ENCODE results near the gene MICU1.

The MICU1 gene

DNA sequence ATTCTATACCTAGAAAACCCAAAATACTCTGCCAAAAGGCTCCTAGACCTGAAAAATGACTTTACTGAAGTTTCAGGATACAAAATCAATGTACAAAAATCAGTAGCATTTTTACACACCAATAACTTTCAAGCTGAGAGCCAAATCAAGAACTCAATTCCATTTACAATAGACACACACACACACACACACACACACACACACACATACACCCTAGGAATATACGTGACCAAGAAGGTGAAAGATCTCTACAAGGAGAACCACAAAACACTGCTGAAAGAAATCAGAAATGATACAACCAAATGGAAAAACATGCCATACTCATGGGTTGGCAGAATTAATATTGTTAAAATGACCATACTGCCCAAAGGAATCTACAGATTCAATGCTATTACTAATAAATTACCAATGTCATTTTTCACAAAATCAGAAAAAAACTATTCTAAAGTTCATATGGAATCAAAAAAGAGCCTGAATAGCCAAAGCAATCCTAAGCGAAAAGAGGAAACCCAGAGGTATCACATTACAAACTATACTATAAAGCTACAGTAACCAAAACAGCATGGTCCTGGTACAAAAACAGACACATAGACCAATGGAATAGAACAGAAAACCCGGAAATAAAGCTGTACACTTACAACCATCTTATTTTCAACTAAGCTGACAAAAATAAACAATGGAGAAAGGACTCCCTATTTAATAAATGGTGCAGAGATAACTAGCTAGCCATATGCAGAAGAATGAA, 122.0 kb downstream of the MICU1 start:
- peaks cover 38% of the 10 kb centered on the region for H3K36me3 Mint-ChIP-seq (ENCODE audit: low read depth)
- no peaks in the 10 kb centered on the region for H3K4me1 Mint-ChIP-seq
- H3K4me3 Mint-ChIP-seq = no peak overlapping the region
- H3K27me3 Mint-ChIP-seq (ENCODE audit: low read depth) = no peaks in the 10 kb centered on the region
- H3K27ac Mint-ChIP-seq = no peak overlapping the region
- H3K9me3 Mint-ChIP-seq = peaks cover 20% of the 10 kb centered on the region
- TF ChIP-seq, protein P1, sequence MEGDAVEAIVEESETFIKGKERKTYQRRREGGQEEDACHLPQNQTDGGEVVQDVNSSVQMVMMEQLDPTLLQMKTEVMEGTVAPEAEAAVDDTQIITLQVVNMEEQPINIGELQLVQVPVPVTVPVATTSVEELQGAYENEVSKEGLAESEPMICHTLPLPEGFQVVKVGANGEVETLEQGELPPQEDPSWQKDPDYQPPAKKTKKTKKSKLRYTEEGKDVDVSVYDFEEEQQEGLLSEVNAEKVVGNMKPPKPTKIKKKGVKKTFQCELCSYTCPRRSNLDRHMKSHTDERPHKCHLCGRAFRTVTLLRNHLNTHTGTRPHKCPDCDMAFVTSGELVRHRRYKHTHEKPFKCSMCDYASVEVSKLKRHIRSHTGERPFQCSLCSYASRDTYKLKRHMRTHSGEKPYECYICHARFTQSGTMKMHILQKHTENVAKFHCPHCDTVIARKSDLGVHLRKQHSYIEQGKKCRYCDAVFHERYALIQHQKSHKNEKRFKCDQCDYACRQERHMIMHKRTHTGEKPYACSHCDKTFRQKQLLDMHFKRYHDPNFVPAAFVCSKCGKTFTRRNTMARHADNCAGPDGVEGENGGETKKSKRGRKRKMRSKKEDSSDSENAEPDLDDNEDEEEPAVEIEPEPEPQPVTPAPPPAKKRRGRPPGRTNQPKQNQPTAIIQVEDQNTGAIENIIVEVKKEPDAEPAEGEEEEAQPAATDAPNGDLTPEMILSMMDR (IDR thresholded peaks at IDR 0.05; ENCODE audit: unreplicated experiment in 3 of 3) = no peak

DNA sequence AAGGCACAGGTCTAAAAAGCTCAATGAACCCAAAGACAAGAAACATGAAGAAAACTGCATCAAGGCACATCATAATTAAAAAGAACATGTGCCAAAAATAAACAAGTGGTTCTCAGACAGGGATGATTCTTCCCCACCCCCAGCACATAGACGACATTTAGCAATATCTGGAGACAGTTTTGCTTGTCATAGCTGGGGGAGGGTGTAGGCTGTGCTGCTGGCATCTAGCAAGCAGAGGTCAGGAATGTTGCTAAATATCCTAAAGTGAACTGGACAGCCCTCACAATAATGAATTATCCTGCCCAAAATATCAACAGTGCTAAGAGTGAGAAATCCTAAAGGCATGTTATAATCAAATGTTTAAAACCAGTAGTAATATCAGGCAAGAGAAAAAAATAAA, 122.6 kb downstream of the MICU1 start:
- TF ChIP-seq, protein P1 (IDR thresholded peaks at IDR 0.05; ENCODE audit: unreplicated experiment in 3 of 3) = no peak
- H3K27me3 Mint-ChIP-seq (ENCODE audit: low read depth) = no peaks in the 10 kb centered on the region
- peaks cover 20% of the 10 kb centered on the region for H3K9me3 Mint-ChIP-seq
- H3K4me3 Mint-ChIP-seq = no peak overlapping the region
- H3K36me3 Mint-ChIP-seq (ENCODE audit: low read depth) = peaks cover 38% of the 10 kb centered on the region
- H3K4me1 Mint-ChIP-seq = no peaks in the 10 kb centered on the region
- H3K27ac Mint-ChIP-seq = peak overlapping the region in 1 of 3 experiments; percentile 23

DNA sequence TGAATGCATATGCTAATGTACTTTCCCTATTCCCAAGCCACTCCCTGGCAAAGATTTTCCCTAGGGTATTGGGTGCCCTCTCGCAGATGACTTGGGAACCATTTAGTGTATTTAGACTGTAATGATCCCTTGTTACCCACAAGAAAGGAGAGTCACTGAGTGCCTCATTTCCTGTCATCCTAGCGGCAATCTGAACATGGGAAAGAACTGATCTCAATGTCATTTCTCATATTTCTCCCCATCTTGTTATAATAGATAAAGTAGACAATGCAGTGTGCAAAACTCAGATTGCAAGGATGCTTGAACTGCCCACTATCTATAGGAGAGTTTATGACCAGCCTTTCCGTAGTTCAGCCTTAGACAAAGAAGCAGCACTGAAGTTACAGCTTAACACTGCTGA, 123.3 kb downstream of the MICU1 start:
- no peaks in the 10 kb centered on the region for H3K27me3 Mint-ChIP-seq (ENCODE audit: low read depth)
- H3K9me3 Mint-ChIP-seq = peaks cover 20% of the 10 kb centered on the region
- TF ChIP-seq, protein P1 (IDR thresholded peaks at IDR 0.05; ENCODE audit: unreplicated experiment in 3 of 3) = no peak
- no peak overlapping the region for H3K4me3 Mint-ChIP-seq
- H3K27ac Mint-ChIP-seq = no peak overlapping the region
- peaks cover 38% of the 10 kb centered on the region for H3K36me3 Mint-ChIP-seq (ENCODE audit: low read depth)
- no peaks in the 10 kb centered on the region for H3K4me1 Mint-ChIP-seq

DNA sequence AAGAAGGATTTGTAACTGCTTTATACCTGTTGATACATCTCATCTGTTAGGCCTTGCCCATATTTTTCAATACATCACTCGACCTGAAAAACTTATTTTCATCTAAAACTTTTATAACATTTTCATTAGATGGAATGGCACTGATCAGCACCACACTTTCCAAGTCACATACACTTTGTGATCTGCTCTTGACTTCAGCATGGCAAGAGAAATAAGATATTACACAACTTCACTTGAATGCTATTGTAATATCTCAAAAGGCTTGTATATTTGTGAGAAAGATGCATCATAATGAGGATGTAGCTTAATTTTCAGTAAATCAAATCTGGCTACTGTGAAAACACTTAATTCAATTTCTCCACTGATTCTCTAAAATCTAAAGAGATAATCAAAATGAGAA, 126.2 kb downstream of the MICU1 start:
- TF ChIP-seq, protein P1 (IDR thresholded peaks at IDR 0.05; ENCODE audit: unreplicated experiment in 3 of 3) = no peak
- H3K9me3 Mint-ChIP-seq = peaks cover 13% of the 10 kb centered on the region

DNA sequence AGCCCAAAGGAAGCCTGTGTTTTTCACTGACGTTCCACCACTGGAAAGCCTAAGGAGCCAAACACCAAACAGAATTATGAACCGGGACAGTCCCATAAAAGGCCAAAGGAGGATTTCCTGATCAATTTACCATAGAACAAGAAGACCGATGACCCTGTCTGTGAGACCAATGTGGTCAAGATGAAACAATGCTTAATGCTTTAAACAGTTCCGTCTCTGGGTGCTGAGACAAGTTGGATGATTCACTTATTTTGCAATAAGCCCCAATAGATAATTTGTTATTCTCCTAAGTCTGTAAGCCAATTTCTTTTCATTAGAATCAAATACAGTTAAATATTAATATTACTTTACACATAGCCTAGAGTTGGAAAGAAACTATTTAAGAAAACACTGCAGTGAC, 134.9 kb downstream of the MICU1 start:
- Mint-ChIP-seq H3K4me1 (no peaks in the 10 kb centered on the region), H3K4me3 (no peak overlapping the region), H3K27ac (no peak overlapping the region), H3K36me3 (ENCODE audit: low read depth) (peaks cover 8% of the 10 kb centered on the region), H3K9me3 (no peaks in the 10 kb centered on the region), H3K27me3 (ENCODE audit: low read depth) (no peaks in the 10 kb centered on the region)
- TF ChIP-seq, protein P1 (IDR thresholded peaks at IDR 0.05; ENCODE audit: unreplicated experiment in 3 of 3) = no peak

More for the DNA sequence above, 126.2 kb downstream of the MICU1 start:
- Mint-ChIP-seq H3K4me1 (no peaks in the 10 kb centered on the region), H3K27me3 (ENCODE audit: low read depth) (no peaks in the 10 kb centered on the region), H3K4me3 (no peak overlapping the region), H3K27ac (no peak overlapping the region), H3K36me3 (ENCODE audit: low read depth) (peaks cover 20% of the 10 kb centered on the region)

DNA sequence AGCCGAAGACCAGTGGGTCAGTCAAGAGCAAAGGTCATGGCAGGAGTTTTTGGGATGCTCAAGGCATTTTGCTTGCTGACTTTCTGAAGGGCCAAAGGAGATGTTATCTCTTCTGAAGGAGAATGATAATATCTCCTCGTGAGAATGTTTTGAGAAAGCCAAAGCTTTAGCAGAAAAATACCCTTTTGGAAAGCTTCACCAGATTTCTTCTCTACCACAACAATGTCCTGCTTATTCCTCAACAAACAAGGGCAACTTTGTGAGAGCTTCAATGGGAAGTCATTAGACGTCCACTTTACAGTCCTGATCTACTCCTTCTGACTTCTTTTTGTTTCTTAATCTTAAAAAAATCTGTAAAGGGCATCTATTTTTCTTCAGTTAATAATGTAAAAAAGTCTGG, 138.4 kb downstream of the MICU1 start:
- Mint-ChIP-seq H3K36me3 (ENCODE audit: low read depth) (peaks cover 10% of the 10 kb centered on the region), H3K27ac (no peak overlapping the region), H3K4me3 (no peak overlapping the region), H3K27me3 (ENCODE audit: low read depth) (no peaks in the 10 kb centered on the region), H3K4me1 (no peaks in the 10 kb centered on the region), H3K9me3 (no peaks in the 10 kb centered on the region)
- TF ChIP-seq, protein P1 (IDR thresholded peaks at IDR 0.05; ENCODE audit: unreplicated experiment in 3 of 3) = no peak

Data from nephron (organoid).